Stimulated activated CD4-positive, alpha-beta T cell treated with anti-CD3 and anti-CD28 coated beads, Interleukin-1b, Interleukin-23, amount 100 ng/mL, for 1 hour (primary cell): ENCODE measurements around the gene GPI.

Experiments
- DNase-seq, 2 donors: peaks; one replicate each; pipeline ENCODE4 v3.0.0-alpha.2; 2020; ENCODE audit warnings: low read depth in 2 of 2

The GPI gene

DNA sequence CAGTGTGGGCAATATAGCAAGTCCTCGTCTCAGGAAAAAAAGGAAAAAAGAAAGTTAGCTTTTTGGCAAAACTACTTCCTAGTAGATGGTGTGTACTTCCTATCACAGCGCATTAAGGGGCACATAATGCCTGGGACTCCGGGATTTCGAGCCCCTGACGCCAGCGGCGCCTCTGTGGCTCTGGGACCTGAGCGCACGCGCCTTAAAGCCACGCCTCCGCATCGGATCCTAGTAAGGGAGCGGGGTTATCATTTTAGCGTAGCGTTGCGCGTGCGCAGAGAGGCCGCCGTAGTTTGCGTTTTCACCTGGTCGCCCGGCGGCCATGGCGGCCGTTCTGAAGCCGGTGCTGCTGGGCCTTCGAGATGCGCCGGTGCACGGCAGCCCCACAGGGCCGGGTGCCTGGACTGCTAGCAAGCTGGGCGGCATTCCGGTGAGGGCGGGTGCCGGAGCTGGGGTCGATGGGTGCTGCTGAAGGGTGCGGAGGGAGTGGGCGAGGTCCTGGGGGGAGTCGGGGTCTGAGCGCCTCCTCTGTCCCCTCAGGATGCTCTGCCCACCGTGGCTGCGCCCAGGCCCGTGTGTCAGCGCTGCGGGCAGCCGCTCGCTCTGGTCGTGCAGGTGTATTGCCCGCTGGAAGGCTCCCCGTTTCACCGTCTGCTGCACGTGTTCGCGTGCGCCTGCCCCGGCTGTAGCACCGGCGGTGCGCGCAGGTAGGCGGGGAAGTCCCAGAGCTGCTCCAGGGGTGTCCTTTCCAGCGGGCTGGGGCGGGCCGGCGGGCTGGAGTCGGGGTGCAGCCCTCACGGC, 39.3 kb downstream of the GPI start, which contains the start of gene PDCD2L:
Gene PDCD2L (plus strand): TSS at position 291 of the 801 bp plus-strand sequence. CDS start 32 bp downstream, at position 323.
- DNase-seq = peak; percentile 85 to 86

- no peak for DNase-seq
These were observed 41.1 kb downstream of the GPI start for GRCh38 chr19:34405892-34406660.

- no peak for DNase-seq
These were observed 43.4 kb downstream of the GPI start for GRCh38 chr19:34408411-34408810.

- DNase-seq = no peak
These were observed 44.5 kb downstream of the GPI start for GRCh38 chr19:34409189-34410164.

- no peak for DNase-seq
These were observed 46.2 kb downstream of the GPI start for GRCh38 chr19:34411216-34411615.

GRCh38 chr19:34416021-34416545, 51.1 kb downstream of the GPI start:
- DNase-seq = no peak

- no peak for DNase-seq
These were observed 53.3 kb downstream of the GPI start for GRCh38 chr19:34418300-34418699.

DNA sequence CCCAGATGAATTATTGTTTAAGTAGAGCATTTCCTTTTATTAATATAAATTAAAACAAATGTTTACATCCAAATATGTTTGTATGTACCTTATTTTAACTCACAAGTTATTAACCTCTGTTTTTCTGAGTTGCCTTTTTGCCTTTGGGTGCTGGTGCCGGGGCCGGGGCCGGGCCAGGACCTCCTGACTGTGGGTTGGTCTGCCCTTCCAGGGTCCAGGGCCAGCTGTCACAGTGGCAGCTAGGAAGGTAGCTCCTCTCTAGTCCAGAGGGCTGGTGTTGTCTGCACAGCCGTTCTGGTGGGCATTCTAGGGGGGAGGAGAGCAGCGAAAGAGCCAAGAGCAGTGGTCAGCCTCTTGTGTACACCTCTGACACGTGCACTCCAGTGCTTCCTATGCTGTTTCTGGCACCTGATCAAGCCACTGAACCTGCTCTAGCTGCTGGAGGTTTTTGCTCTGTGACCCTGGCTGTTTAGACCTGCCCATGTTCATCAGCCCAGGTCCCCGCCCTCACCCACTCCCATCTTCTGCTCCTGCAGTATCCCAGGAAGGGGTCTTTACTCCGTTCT, 61.2 kb downstream of the GPI start:
- DNase-seq = no peak

DNA sequence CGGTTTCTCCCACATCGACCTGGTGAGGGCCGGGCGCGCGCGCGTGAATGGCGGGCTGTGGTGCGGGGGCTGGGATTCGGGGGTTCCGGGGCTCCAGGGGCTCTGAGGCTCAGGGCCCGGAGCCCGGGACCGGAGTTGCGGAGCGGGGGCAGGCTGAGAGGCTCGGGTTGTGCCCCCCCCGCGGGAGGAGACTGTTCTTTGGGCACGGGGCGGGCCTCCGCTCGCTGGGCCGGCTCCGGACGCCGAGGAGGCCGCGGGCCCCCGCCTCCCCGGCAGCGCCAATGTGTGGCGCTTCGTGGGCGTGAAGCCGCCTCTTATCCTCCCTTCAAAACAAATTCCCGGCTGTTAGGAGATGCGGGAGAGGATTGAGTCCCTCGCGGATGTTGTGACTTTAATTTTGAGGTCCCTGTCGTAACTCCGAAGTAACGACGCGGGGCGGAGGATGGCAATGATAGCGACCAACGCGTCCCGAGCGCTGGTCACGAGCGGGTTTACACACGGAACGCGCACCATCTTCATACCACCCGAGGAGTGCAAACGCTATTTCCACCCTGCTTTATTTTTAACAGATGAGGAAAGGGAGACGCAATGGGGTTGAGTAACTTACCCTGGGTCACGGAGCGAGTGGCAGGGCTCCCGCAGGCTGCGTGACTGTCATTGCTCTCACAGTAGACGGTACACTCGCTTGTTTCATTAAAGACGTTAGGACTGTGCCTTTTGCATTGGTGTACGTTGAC, 63.7 kb downstream of the GPI start:
- peak in 1 of 2 donors; percentile 2 for DNase-seq

- DNase-seq = no peak
These were observed 64.6 kb downstream of the GPI start for GRCh38 chr19:34429553-34429952.

GRCh38 chr19:34430738-34431625, 66.0 kb downstream of the GPI start:
- peak in 1 of 2 donors; percentile 3 for DNase-seq

DNA sequence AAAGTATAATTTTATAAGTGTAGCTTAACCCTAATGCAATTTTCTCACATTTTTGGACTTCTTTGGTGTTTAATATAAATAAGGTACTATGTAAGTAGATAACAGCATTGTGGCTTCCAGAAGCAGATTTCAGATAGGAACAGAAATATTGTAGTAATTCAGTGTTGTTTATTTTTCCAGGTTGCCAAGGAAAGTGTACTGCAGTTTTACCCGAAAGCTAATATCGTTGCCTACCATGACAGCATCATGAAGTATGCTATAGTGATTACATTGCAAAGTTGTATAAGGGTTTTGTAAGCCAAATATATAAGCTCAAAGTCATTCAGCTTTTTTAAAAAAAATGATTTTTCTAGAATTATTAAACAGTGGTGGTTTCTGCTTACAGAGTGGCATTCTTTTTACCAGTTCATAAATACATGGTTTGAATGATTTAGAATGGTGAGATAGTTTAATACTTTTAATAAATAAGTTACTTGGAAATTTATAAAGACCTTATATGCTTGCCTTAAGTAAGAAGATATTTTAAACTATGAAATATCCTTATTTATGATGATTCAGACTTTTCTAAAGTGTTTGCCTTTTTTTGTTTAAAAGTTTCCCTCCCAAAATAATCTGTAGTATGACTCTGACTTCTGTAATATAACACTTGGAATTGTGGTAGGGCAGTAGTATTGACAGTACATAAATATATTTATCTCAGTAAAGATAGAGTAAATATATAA, 66.8 kb downstream of the GPI start:
- DNase-seq = no peak

GRCh38 chr19:34432797-34433196, 67.8 kb downstream of the GPI start:
- DNase-seq = no peak

DNA sequence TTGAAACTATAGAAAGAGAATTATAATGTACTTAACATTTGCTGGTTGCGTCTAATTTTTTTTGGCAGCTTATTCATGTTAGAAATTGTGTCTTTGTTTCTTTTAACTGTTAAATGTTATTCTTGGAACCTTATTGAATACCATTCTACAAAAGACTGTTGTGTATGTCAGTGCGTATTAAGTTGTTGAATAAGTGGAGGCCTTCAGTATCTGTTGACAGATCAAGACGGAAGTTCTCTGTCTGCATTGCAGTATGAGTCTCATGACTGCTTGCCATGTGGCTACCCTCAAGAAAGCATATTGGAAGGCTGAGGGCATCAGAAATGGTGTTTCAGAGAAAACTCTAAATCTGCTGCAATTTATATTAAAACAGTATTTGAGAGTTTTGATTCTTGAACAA, 71.7 kb downstream of the GPI start:
- DNase-seq = no peak

DNA sequence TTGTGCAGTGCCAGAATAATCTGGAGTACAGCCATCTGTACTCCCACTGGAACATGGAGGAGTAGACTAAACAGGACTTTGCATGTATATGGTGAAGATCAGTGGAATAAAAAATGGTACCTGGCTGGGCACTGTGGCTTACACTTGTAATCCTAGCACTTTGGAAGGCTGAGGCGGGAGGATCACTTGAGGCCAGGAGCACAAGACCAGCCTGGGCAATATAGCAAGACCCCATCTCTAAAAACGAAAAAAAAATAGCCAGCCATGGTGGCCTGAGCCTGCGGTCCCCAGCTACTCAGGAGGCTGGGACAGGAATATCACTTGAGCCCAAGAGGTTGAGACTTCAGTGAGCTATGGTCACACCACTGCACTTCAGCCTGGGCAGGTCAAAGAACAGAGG, 83.2 kb downstream of the GPI start:
- no peak for DNase-seq
